ENCODE results near the gene MPHOSPH6.

MPHOSPH6 gene

DNA sequence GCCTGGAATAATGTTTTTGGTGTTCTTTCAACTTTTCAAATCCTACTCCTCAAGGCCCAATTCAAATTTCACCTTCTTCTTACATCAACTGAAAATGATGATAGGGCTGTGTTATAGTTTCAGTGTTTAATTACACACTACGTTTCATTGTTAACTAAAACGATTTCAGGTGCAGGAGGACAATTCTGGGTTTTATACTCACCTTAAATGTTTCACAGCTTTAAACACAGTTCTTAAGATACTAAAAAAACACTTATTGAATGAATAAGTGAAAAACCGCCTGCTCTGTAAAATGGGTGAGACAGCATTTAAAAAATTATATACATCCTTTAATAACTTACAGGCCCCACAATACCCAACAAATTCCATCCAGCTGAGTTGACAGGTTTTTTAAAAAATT is 6.2 kb upstream of the MPHOSPH6 start:
- Histone ChIP-seq H3K4me3 (ENCODE audit: low read length) (no peak overlapping the region), H3K4me2 (ENCODE audit: low read length) (no peak overlapping the region), H3K9me2 (replicated peaks; ENCODE audit: control insufficient read depth, low read length) (no peaks in the 10 kb centered on the region), H3K27me3 (ENCODE audit: control insufficient read depth, low read length) (peaks cover 47% of the 10 kb centered on the region), H3K4me1 (ENCODE audit: control insufficient read depth, low read length) (no peaks in the 10 kb centered on the region), H3F3A (ENCODE audit: control insufficient read depth, insufficient read depth) (no peaks in the 10 kb centered on the region), H3K79me2 (ENCODE audit: control insufficient read depth, low read length) (no peaks in the 10 kb centered on the region), H3K27ac (ENCODE audit: low read depth, low read length) (no peak overlapping the region), H3K9me3 (ENCODE audit: control insufficient read depth, insufficient read depth, low read length) (no peaks in the 10 kb centered on the region), H4K20me1 (ENCODE audit: control insufficient read depth, insufficient read depth, low read depth, low read length) (no peaks in the 10 kb centered on the region), H3K36me3 (ENCODE audit: control insufficient read depth, low read length) (no peaks in the 10 kb centered on the region)
- TF ChIP-seq EZH2phosphoT487 (IDR thresholded peaks at IDR 0.05; ENCODE audit: borderline replicate concordance, low read length) = no peak
- TF ChIP-seq, protein P1, sequence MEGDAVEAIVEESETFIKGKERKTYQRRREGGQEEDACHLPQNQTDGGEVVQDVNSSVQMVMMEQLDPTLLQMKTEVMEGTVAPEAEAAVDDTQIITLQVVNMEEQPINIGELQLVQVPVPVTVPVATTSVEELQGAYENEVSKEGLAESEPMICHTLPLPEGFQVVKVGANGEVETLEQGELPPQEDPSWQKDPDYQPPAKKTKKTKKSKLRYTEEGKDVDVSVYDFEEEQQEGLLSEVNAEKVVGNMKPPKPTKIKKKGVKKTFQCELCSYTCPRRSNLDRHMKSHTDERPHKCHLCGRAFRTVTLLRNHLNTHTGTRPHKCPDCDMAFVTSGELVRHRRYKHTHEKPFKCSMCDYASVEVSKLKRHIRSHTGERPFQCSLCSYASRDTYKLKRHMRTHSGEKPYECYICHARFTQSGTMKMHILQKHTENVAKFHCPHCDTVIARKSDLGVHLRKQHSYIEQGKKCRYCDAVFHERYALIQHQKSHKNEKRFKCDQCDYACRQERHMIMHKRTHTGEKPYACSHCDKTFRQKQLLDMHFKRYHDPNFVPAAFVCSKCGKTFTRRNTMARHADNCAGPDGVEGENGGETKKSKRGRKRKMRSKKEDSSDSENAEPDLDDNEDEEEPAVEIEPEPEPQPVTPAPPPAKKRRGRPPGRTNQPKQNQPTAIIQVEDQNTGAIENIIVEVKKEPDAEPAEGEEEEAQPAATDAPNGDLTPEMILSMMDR (IDR thresholded peaks at IDR 0.05; ENCODE audit: low read depth, low read length, poor library complexity, severe bottlenecking) = no peak

DNA sequence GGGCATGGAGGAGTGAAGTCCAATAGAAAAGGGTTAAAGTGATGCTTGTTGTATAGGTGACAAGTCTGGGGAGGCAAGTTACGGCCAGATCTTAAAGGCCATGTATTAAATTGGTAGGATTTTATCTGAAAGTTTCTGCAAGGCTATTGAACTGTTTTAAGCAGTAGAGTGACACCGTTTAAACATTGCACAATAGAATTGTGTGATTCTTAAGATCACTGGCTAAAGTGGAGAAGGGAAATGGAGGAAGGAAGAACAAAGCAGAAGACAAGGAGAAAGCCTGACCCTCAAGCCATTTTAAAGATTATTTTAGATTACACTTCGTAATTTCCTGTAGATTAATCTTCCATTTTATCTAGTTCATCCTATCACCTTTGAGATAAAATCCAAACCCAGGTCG is 5.6 kb upstream of the MPHOSPH6 start:
- TF ChIP-seq EZH2phosphoT487 (IDR thresholded peaks at IDR 0.05; ENCODE audit: borderline replicate concordance, low read length) = no peak
- TF ChIP-seq, protein P1 (IDR thresholded peaks at IDR 0.05; ENCODE audit: low read depth, low read length, poor library complexity, severe bottlenecking) = no peak
- no peaks in the 10 kb centered on the region for H4K20me1 ChIP-seq (ENCODE audit: control insufficient read depth, insufficient read depth, low read depth, low read length)
- H3K4me3 ChIP-seq (ENCODE audit: low read length) = no peak overlapping the region
- H3K9me3 ChIP-seq (ENCODE audit: control insufficient read depth, insufficient read depth, low read length) = no peaks in the 10 kb centered on the region
- H3F3A ChIP-seq (ENCODE audit: control insufficient read depth, insufficient read depth) = no peaks in the 10 kb centered on the region
- no peaks in the 10 kb centered on the region for H3K9me2 ChIP-seq (replicated peaks; ENCODE audit: control insufficient read depth, low read length)
- H3K27ac ChIP-seq (ENCODE audit: low read depth, low read length) = no peak overlapping the region
- no peaks in the 10 kb centered on the region for H3K36me3 ChIP-seq (ENCODE audit: control insufficient read depth, low read length)
- H3K4me2 ChIP-seq (ENCODE audit: low read length) = no peak overlapping the region
- H3K27me3 ChIP-seq (ENCODE audit: control insufficient read depth, low read length) = peaks cover 50% of the 10 kb centered on the region
- no peaks in the 10 kb centered on the region for H3K79me2 ChIP-seq (ENCODE audit: control insufficient read depth, low read length)
- H3K4me1 ChIP-seq (ENCODE audit: control insufficient read depth, low read length) = peaks cover under 1% of the 10 kb centered on the region

DNA sequence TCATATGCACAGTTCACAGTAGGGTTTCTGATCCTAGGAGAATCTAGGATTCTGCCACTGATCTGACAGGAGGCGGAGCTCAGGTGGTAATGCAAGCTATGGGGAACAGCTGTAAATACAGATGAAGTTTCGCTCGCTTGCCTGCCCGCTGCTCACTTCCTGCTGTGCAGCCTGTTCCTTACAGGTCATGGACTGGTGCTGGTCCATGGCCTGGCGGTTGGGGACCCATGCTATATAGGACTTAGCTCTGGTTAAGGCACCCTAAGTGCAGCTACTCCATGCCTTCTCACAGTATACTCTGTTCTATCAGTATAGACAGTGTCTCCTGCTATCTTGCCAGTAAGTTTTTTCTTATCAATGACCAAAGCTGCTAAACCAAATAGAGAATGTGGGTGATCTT is 2.4 kb downstream of the MPHOSPH6 start:
- H3K36me3 ChIP-seq (ENCODE audit: control insufficient read depth, low read length) = peaks cover 58% of the 10 kb centered on the region
- H3K4me2 ChIP-seq (ENCODE audit: low read length) = peak overlapping the region; percentile 89; the same call in 1 of the 2 replicates
- peaks cover 57% of the 10 kb centered on the region for H3K79me2 ChIP-seq (ENCODE audit: control insufficient read depth, low read length)
- no peaks in the 10 kb centered on the region for H3K9me3 ChIP-seq (ENCODE audit: control insufficient read depth, insufficient read depth, low read length)
- H4K20me1 ChIP-seq (ENCODE audit: control insufficient read depth, insufficient read depth, low read depth, low read length) = peaks cover 6% of the 10 kb centered on the region
- no peaks in the 10 kb centered on the region for H3F3A ChIP-seq (ENCODE audit: control insufficient read depth, insufficient read depth)
- no peak for TF ChIP-seq EZH2phosphoT487 (IDR thresholded peaks at IDR 0.05; ENCODE audit: borderline replicate concordance, low read length)
- TF ChIP-seq, protein P1 (IDR thresholded peaks at IDR 0.05; ENCODE audit: low read depth, low read length, poor library complexity, severe bottlenecking) = no peak
- H3K9me2 ChIP-seq (replicated peaks; ENCODE audit: control insufficient read depth, low read length) = no peaks in the 10 kb centered on the region
- no peak overlapping the region for H3K27ac ChIP-seq (ENCODE audit: low read depth, low read length)
- peaks cover 20% of the 10 kb centered on the region for H3K4me1 ChIP-seq (ENCODE audit: control insufficient read depth, low read length)
- H3K4me3 ChIP-seq (ENCODE audit: low read length) = no peak overlapping the region
- H3K27me3 ChIP-seq (ENCODE audit: control insufficient read depth, low read length) = peaks cover 14% of the 10 kb centered on the region
